Right ventricle myocardium inferior (tissue), 1 donor: Measurements from ENCODE around the gene TSPAN5. TPM values are rescaled to one million over a fixed set of nuclear protein-coding genes. Genes with fewer than 3 reads are reported as not detected.
A peak's percentile ranks its signal among the peaks of the same experiment; 100 is the strongest.
"Not testable (repeated sequence)": the region's sequence is repeated elsewhere in the genome, so short reads cannot be mapped to it uniquely, and the experiment has no call there.

ENCODE experiments used
- ATAC-seq: fragments of 200-7000 bp; cut with Tn5 transposase; one replicate; pipeline ENCODE4 v1.9.1; 2020; ENCODE audit warnings: mild to moderate bottlenecking, moderate library complexity
- DNase-seq: peaks from one replicate; pipeline ENCODE4 v3.0.0; 2021; ENCODE audit errors: missing footprints
- intact Hi-C: fragments of 100-400 bp; cut with DNase I; formaldehyde crosslinking; loops from one replicate; pipeline ENCODE4 v1.11.0; 2022
- total RNA-seq: library from RNA; stranded (reverse); fragmentation: NEBNext Ultra II Directional; extraction: Animal tissue kit (Norgen Biotek cat#: 25700); gene quantifications from one replicate; pipeline ENCODE4 v1.2.1, GENCODE V29; 2021
- donor health status: DM: no; HTN: yes; CAD: no; lungs with severe emphysema.

TSPAN5 gene
- total RNA-seq, 1 donor from 2014 or later, result 2.1 TPM

- intact Hi-C loops, result no loop called here
- DNase-seq (no peak), ATAC-seq (no peak)
These were observed 116.4 kb downstream of the TSPAN5 start for GRCh38 chr4:98542011-98542410.

DNA sequence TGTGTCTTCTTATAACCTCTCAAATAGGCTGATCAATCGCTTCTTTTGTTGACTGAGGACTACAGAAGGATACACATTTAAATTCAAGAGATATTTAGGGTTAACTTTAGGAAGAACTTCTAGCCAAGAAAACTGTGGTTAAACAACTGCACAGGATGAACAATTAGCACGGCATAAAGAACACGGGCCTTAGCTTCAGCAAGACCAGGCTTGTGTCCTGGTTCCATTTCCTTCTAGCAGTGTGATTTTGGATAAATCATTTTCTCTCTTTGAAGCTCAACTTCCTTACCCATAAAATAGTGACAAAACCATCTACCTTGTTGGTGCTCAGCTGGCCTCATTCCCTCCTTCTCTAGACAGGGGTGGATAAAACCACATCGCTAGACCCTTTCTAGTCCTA is 117.6 kb downstream of the TSPAN5 start:
- no peak for DNase-seq
- no peak for ATAC-seq
- intact Hi-C loops, result no loop called here

DNA sequence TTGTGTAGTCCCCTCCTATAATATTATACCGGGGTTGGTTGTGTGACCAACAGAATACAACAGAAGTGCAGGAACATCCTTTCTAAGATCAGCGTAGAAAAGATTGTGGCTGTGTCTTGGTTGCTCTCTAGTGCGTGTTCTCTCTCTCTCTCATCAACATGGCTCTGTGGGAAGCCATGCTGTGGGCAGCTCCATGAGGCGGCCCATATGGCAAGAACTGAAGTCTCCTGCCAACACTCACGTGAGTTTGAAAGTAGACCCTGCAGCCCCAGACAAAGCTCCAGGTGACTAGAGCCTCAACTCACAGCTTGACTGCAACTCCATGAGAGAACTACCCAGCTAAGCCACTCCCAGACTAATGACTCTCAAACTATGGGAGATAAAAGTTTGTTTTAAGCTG is 118.7 kb downstream of the TSPAN5 start:
- ATAC-seq, result no peak

GRCh38 chr4:98539299-98539698 is 119.1 kb downstream of the TSPAN5 start:
- intact Hi-C loops, result no loop called here
- no peak for DNase-seq
- ATAC-seq, result no peak

More for the DNA sequence above, 118.7 kb downstream of the TSPAN5 start:
- DNase-seq, result no peak
- intact Hi-C loops, result no loop called here

- ATAC-seq (no peak), DNase-seq (no peak)
- intact Hi-C loops, result no loop called here
These were observed 121.8 kb downstream of the TSPAN5 start for GRCh38 chr4:98536631-98537030.

DNA sequence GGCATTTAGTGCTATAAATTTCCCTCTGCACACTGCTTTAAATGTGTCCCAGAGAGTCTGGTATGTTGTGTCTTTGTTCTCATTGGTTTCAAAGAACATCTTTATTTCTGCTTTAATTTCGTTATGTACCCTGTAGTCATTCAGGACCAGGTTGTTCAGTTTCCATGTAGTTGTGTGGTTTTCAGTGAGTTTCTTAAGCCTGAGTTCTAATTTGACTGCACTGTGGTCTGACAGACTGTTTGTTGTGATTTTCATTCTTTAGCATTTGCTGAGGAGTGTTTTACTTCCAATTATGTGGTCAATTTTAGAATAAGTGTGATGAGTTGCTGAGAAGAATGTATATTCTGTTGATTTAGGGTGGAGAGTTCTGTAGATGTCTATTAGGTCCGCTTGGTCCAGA is 124.3 kb downstream of the TSPAN5 start:
- ATAC-seq, intact Hi-C loops, DNase-seq: not testable (repeated sequence)

DNA sequence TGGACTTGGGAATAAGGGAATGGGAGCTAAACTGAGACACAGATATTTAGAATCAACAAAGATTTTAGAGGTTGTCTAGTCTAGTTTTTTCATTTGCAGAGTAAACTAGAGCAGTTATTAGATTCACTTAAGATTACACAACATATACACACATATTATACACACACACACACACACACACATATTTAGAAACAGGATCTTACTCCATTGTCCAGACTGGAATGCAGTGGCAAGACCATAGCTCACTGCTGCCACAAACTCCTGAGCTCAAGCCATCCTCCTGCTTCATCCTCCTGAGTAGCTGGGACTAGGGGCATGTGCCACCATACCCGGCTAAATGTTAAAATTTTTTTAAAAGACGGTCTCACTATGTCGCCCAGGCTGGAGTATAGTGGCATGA is 127.8 kb downstream of the TSPAN5 start:
- intact Hi-C loops, result no loop called here
- DNase-seq (no peak), ATAC-seq (no peak)

DNA sequence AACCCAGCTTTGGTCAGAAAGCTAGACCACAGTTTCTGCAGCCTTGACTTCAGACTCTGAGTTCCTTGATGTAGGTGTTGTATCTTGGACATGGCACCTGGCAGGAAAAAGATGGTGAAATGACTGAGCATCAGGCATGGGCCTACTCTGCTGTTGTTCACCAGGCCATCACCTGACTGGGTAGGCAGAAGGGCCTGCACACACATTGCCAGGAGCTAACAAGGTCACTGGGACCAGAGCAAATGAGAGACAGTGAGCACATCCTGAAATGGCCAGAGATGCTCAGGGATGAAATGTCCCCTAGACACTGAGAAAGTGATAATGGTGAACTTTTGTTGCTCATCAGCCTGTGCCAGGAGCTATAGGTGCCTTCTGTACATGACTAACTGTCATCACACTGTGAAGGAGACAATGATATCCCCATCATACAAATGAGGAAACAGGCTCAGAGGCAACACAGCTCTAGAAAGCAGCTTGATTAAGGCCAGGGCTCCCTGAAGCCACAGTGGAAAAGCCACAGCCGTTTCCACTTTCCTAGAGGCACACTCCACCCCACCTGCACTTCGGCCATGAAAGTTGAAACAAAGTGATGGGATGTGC is 128.3 kb downstream of the TSPAN5 start:
- intact Hi-C loops, result no loop called here
- no peak for ATAC-seq
- DNase-seq, result no peak

GRCh38 chr4:98528882-98529281 is 129.5 kb downstream of the TSPAN5 start:
- ATAC-seq (no peak), DNase-seq (no peak)
- intact Hi-C loops, result no loop called here

DNA sequence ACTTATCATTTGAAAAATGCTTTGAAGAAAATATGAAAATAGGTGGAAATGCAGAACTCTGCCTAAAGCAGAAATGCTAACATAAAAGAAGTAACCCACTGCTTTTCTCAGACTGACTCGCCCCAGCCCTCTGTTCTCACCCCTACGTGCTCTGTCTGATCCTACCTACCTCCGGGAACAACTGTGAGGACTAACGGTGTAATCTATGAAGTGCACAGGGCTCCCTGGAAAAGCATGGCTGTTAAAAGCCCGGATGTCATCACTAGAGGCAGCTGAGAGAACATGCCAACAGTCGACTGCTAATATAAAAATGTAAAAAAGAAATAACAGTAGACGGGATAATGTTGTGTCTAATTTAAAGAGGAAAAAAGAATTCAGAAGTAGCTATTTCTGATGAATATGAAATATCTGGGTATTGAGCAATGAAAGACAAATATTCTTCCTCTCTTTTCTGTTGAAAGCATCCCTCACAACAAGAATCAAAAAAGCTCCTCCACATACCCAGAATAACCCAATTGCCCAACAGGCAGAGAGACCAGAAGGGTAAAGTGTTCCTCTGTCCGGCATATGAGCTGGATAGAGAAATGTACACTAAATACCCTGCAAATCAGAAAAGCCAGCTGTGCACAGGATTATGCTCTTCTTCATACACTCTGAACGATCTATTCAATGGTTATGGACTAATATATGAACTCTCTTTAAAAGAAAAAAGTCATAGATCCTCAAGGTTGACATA is 130.7 kb downstream of the TSPAN5 start:
- ATAC-seq (peak; percentile 65), DNase-seq (no peak)
- intact Hi-C loops, result no loop called here

DNA sequence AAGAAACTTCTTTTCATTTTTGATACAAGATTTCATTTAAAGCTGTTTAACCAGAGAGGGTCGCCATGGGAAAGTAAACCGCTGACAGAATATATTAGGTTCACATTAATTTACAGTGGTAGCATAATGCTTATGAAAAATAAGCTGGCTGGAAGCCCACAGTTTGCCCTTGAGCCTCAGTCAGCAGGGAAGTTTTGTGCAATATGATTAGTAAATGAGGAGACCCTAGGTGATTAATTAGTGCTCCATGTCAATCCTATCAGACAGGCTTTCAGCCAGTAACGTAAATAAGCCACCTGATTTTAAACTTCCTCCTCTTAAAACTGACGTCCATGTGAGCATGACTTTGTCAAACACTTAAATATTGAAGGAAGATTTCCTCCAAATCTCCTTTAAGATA is 134.2 kb downstream of the TSPAN5 start:
- no peak for ATAC-seq
- intact Hi-C loops, result no loop called here
- DNase-seq, result no peak

DNA sequence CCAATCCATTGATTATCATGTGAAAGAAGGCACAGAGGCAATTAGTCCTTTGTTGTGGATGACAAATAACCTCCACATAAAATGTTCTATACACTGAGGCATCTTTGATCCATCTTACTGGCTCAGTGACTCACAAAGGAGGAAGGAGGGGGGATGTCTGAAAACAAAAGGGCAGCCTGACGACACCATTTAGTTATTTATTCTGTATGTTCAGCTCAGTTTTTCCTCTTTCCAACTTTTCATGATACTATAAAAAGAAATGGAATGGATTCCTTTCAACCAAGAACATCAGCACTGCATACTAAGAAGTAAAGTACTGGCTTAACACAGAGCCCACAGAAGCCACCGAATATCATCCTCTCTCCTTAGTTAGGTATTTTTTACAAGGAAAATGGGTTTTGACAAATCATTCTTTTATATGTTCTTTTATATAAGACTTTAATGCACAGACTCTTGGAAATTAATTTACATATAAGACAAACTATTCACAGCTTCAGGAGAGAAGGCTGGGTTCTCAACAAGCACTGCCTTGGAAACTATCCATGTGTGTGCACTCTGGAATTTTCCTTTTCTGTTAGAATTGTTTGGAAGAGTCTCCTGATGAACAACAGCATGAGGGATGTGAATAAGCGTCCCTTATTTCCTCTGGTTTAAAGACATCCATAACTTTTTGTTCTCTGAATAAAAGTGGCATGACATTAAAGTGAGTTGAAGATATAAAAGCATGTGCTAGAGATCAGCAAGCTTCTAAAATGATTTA is 135.6 kb downstream of the TSPAN5 start:
- no peak for DNase-seq
- intact Hi-C loops, result no loop called here
- ATAC-seq, result no peak

GRCh38 chr4:98522062-98522461 is 136.3 kb downstream of the TSPAN5 start:
- DNase-seq (no peak), ATAC-seq (no peak)
- intact Hi-C loops, result no loop called here

GRCh38 chr4:98521486-98521885 is 136.9 kb downstream of the TSPAN5 start:
- DNase-seq (no peak), ATAC-seq (peak; percentile 66)
- intact Hi-C loops, result no loop called here

DNA sequence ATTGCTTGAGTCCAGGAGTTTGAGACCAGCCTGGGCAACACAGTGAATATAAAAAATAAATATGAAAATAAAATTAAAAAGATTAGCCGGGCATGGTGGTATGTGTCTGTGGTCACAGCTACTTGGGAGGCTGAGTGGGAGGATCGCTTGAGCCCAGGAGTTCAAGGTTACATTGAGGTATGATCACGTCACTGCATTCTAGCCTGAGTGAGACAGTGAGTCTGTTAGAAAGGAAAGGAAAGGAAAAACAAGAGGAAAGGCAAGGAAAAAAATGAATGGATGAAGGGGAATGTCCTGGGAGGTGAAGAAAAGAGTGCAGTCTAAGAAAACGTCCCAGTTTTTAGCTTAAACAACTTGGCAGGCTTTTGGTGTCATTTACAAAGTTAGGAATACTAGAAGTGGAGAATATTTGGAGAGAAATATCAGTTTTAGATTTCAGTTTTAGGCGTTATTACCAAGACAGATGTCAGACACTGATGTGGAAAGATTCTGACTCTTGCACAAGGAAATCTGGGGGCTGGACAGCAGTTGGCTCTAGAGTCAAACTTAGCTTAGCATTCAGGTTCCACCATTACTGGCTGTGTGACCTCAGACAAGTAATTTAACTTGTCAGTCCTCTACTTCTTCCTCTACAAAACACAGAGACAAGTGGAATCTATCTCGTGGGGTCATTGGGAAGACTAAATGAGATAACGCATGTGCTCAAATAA is 139.0 kb downstream of the TSPAN5 start:
- intact Hi-C loops, result no loop called here
- no peak for ATAC-seq
- no peak for DNase-seq

DNA sequence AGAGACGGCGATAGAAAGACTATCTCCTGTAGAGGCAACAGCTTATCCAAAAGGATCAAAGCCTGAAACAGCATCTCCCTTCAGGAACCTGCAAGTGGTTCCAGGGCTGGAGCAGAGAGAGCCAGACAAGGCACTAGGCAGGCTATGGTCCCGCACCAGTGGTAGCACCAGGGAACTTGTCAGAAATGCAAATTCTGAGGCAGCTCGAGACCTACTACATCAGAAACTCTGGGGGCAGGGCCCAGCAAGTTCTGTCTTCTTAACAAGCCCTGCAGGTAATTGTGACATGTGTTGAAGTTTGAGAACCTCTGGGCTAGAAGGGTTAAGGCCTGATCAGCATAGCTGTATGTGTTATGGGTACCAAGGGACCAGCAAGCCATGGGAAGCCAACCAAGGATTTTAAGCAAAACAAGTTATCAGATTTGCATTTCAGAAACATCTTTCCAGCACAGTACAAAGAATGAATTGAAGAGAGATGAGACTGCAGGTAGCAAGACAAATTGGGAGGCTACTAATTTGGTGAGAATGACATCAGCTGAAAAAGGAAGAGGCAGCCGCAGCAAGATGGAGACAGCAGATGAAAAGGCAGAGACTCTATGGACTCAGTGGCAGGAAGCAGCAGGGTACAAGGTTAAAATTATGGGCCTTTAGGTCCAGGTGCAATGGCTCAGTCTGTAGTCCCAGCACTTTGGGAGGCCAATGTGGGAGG is 139.7 kb downstream of the TSPAN5 start:
- intact Hi-C loops, result no loop called here
- no peak for ATAC-seq
- no peak for DNase-seq

DNA sequence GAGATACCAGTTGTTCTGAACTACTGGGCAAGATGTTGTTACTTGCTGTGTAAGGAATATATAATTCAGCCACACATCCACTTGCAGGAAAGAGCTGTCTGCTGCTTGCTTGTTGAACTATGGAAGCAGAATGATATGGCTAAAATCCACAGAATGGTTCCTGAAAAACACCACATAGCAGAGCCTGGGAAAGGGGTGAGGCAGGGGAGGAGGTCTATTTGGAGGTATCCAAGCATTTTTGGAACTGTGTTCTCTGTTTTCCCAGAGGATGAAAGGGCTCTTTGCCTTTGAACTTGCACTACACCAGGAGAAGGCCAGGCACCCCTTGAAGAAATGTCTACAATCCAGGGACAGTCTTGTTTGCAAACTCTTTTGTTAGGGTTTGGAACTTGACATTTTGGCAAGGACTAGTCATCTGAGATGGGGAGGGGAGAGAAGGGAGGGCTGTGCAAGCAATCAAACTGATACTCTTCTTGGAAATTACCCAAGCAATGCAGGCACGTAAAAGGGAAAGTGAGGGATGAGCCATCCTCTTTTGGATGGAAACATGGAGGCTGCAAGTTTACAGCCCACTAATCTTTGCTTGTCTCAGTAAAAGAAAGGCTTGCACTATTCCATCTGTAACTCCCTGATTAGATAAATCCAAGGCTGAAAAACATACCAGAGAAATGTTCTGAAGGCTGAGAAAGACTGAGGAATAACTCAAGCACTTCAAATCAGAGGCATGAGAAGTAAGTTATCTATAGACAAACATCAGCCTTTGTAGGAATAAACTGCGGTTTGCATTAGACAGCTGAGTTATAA is 141.0 kb downstream of the TSPAN5 start:
- intact Hi-C loops, result no loop called here
- ATAC-seq, result no peak

More for the DNA sequence above, 141.0 kb downstream of the TSPAN5 start:
- no peak for DNase-seq
